Naive B cell (primary cell): Measurements from ENCODE around the gene RAB14. TPM values are rescaled to one million over a fixed set of nuclear protein-coding genes. Genes with fewer than 3 reads are reported as not detected.
"Not testable (repeated sequence)": the region's sequence is repeated elsewhere in the genome, so short reads cannot be mapped to it uniquely, and the experiment has no call there.

Experiments used
- ATAC-seq, 2 donors: fragments of 150-1000 bp; cut with Tn5 transposase; 2 replicates each; pipeline ENCODE4 v1.10.0; 2021; ENCODE audit warnings: low read depth in 2 of 2, mild to moderate bottlenecking in 2 of 2, moderate library complexity in 2 of 2
- DNase-seq: peaks from one replicate; pipeline ENCODE4 v3.0.0; 2022
- H3K27ac Mint-ChIP-seq, 6 donors: one replicate each; pipeline ENCODE4 v1.8.0; 2020 to 2022; ENCODE audit warnings: mild to moderate bottlenecking in 6 of 6, mixed read lengths in 6 of 6, moderate library complexity in 5 of 6, inconsistent platforms in 2 of 6
- H3K27me3 Mint-ChIP-seq, 3 donors: one replicate each; pipeline ENCODE4 v1.8.0; 2021 to 2022; ENCODE audit warnings: mixed read lengths in 3 of 3, mild to moderate bottlenecking in 1 of 3
- H3K36me3 Mint-ChIP-seq, 2 donors: one replicate each; pipeline ENCODE4 v1.8.0; 2020 to 2022; ENCODE audit warnings: mixed read lengths in 2 of 2, inconsistent platforms in 1 of 2, mild to moderate bottlenecking in 1 of 2
- H3K4me1 Mint-ChIP-seq, 3 donors: one replicate each; pipeline ENCODE4 v1.8.0; 2020 to 2022; ENCODE audit warnings: mixed read lengths in 3 of 3, inconsistent platforms in 1 of 3, mild to moderate bottlenecking in 1 of 3, moderate library complexity in 1 of 3
- H3K4me3 Mint-ChIP-seq, 8 donors: one replicate each; pipeline ENCODE4 v1.8.0; 2020 to 2022; ENCODE audit warnings: mild to moderate bottlenecking in 8 of 8, mixed read lengths in 8 of 8, moderate library complexity in 8 of 8, inconsistent platforms in 2 of 8
- H3K9me3 Mint-ChIP-seq, 7 donors: one replicate each; pipeline ENCODE4 v1.8.0; 2020 to 2022; ENCODE audit warnings: mixed read lengths in 7 of 7, mild to moderate bottlenecking in 5 of 7, inconsistent platforms in 2 of 7, moderate library complexity in 1 of 7
- polyA plus RNA-seq, 6 donors: library from polyadenylated mRNA; unstranded; fragments of 300-500 nt; fragmentation: Illumina TruSeq; gene quantifications; one replicate each; pipeline ENCODE4 v1.2.3, GENCODE V29; 2021; ENCODE audit warnings: low read depth in 6 of 6

RAB14 gene
- polyA plus RNA-seq, 6 donors from 2014 or later = 42.2 to 49.1 (median 44.8) TPM

DNA sequence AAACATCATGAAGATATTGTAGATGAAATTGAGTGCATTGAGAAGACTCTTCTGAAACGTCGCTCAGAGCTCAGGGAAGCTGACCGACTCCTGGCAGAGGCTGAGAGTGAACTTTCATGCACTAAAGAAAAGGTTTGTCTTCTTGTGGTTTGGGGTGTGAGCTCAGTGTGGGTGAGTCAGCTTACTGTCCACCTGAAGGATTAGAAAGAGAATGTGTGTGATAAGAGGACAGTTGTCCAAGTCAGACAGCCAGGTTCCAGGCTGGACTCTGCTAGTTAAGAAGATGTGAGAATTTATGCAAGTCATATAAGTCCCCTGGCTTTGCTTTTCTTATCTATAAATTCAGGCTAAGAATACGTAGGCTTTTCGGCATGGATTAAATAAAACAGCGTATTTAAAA lies 46.9 kb downstream of the RAB14 start:
- Mint-ChIP-seq H3K4me1 (peaks cover 46 to 61% (median 50%) of the 10 kb centered on the region in 3 donors), H3K27me3 (no peaks in the 10 kb centered on the region), H3K27ac (peak overlapping the region in 4 of 6 donors; percentile 3 to 92 (median 54)), H3K9me3 (no peaks in the 10 kb centered on the region), H3K4me3 (peak overlapping the region in 1 of 8 donors; percentile 49), H3K36me3 (peaks cover 27 to 34% of the 10 kb centered on the region in 2 donors)
- DNase-seq = no peak
- no peak for ATAC-seq

DNA sequence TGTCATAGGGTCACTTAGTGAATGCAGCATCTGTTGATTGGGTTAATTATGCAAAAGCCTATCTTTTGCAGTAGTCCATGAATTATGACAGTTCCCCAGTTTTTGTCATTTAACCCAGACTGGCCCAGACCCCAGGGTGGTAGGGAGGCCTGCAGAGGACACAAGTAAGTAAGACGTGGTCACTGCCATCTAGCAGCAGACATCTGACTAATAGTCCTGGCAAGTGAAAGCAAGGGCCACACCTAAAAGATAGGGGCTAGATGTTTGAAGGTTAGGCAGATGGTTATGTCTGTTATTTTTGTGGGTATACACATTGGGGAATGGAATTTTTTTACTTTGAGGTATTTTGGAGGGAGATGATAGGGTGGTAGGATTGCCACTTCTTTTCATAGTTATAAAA lies 48.0 kb downstream of the RAB14 start:
- H3K27ac Mint-ChIP-seq = peak overlapping the region in 3 of 6 donors; percentile 3 to 74 (median 64)
- no peaks in the 10 kb centered on the region for H3K27me3 Mint-ChIP-seq
- no peaks in the 10 kb centered on the region for H3K9me3 Mint-ChIP-seq
- H3K4me1 Mint-ChIP-seq = peaks cover 35 to 50% (median 41%) of the 10 kb centered on the region in 3 donors
- H3K4me3 Mint-ChIP-seq = no peak overlapping the region
- DNase-seq = no peak
- ATAC-seq = no peak
- peaks cover 26 to 33% of the 10 kb centered on the region in 2 donors for H3K36me3 Mint-ChIP-seq

DNA sequence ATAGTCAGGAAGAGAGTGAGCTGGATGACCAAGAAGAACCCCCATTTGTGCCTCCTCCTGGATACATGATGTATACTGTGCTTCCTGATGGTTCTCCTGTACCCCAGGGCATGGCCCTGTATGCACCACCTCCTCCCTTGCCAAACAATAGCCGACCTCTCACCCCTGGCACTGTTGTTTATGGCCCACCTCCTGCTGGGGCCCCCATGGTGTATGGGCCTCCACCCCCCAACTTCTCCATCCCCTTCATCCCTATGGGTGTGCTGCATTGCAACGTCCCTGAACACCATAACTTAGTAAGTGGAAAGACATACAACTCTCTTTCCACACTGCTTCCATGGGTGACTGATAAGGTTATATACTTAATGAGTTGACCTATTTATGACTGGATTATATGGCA lies 51.5 kb downstream of the RAB14 start:
- Mint-ChIP-seq H3K36me3 (peaks cover 34 to 56% of the 10 kb centered on the region in 2 donors), H3K27me3 (no peaks in the 10 kb centered on the region), H3K9me3 (no peaks in the 10 kb centered on the region), H3K27ac (peak overlapping the region in 3 of 6 donors; percentile 33 to 46 (median 44)), H3K4me3 (no peak overlapping the region), H3K4me1 (peaks cover 22 to 31% (median 26%) of the 10 kb centered on the region in 3 donors)
- no peak for DNase-seq
- no peak for ATAC-seq

DNA sequence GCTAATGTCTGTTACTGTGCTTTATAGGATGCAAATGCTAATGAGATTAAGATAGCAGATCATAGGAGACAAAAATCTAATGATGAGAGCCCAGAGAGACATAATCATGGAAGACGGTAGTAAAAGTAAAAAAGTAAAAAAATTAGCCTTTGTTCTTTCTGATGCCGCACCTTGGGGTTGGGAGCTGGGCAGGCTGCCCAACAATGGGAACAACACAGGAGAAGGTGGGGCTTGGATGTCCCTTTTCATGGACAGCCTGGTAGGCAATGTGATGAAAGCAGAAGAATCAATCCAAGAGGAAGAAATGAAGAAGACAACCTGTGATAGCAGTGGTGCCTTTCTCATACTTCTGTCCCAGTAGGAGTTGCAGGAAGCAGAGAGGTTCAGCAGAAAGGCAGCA lies 57.2 kb downstream of the RAB14 start:
- DNase-seq (no peak), ATAC-seq (no peak)
- H3K9me3 Mint-ChIP-seq = no peaks in the 10 kb centered on the region
- no peaks in the 10 kb centered on the region for H3K27me3 Mint-ChIP-seq
- peak overlapping the region in 2 of 6 donors; percentile 27 to 47 for H3K27ac Mint-ChIP-seq
- H3K4me1 Mint-ChIP-seq = peaks cover 0 to 21% (median 8%) of the 10 kb centered on the region in 3 donors
- H3K36me3 Mint-ChIP-seq = peaks cover 47 to 78% of the 10 kb centered on the region in 2 donors
- no peak overlapping the region for H3K4me3 Mint-ChIP-seq

DNA sequence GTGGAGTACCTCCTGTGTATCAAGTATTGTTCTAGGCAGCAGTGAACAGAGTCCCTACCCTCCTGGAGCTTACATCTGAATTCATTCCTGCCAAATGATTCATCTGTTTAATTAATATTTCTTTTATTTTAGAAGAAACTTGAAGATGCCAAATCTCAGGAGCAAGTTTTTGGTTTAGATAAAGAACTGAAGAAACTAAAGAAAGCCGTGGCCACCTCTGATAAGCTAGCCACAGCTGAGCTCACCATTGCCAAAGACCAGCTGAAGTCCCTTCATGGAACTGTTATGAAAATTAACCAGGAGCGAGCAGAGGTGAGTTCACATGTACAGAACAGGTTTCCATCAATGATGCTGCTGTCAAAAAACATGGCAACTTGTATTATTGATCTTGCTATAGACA lies 57.9 kb downstream of the RAB14 start:
- H3K9me3 Mint-ChIP-seq = no peaks in the 10 kb centered on the region
- H3K4me3 Mint-ChIP-seq = no peak overlapping the region
- H3K27me3 Mint-ChIP-seq = no peaks in the 10 kb centered on the region
- peaks cover 2 to 21% (median 8%) of the 10 kb centered on the region in 3 donors for H3K4me1 Mint-ChIP-seq
- H3K36me3 Mint-ChIP-seq = peaks cover 53 to 73% of the 10 kb centered on the region in 2 donors
- ATAC-seq (no peak), DNase-seq (no peak)
- H3K27ac Mint-ChIP-seq = peak overlapping the region in 1 of 6 donors; percentile 58

DNA sequence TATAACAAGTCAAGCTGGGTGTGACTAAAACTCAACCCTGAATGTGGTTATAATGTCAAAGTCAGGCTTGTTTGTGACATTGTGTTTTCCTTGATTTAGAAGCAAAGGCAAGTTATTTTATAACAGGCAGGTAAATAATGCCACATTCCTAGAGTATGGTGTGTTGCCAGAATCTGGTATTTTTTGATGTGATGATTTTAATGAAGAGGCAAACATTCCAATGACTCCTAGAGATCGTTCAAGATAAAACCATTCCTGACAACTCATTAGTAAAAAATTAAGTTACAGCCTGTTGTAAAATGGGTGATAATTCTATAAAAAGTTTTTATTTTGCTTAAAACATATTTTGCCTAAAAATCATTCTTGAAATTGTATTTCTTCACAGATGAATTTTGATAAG lies 60.0 kb downstream of the RAB14 start:
- Mint-ChIP-seq H3K36me3 (peaks cover 56 to 63% of the 10 kb centered on the region in 2 donors), H3K9me3 (no peaks in the 10 kb centered on the region)

DNA sequence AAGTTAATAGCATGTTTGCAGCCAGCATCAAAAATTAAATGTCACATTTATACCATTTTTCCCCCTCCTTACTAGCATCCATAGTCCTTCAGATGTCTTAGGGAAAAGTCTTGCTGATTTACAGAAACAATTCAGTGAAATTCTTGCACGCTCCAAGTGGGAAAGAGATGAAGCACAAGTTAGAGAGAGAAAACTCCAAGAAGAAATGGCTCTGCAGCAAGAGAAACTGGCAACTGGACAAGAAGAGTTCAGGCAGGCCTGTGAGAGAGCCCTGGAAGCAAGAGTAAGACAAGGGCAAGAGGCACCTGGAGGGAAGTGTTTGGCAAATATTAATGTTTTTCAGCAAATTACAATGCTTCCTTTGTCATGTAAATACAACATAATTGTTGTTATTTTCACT lies 60.4 kb downstream of the RAB14 start:
- H3K9me3 Mint-ChIP-seq = no peaks in the 10 kb centered on the region
- H3K4me3 Mint-ChIP-seq = no peak overlapping the region
- DNase-seq (no peak), ATAC-seq (no peak)
- H3K4me1 Mint-ChIP-seq = peaks cover 2 to 18% (median 5%) of the 10 kb centered on the region in 3 donors
- H3K27me3 Mint-ChIP-seq = no peaks in the 10 kb centered on the region
- peak overlapping the region in 3 of 6 donors; percentile 23 to 96 (median 85) for H3K27ac Mint-ChIP-seq
- peaks cover 52 to 63% of the 10 kb centered on the region in 2 donors for H3K36me3 Mint-ChIP-seq

More for the DNA sequence above, 60.0 kb downstream of the RAB14 start:
- Mint-ChIP-seq H3K27me3 (no peaks in the 10 kb centered on the region), H3K4me1 (peaks cover 2 to 19% (median 5%) of the 10 kb centered on the region in 3 donors), H3K4me3 (no peak overlapping the region), H3K27ac (peak overlapping the region in 2 of 6 donors; percentile 58 to 96)
- ATAC-seq = no peak
- no peak for DNase-seq

DNA sequence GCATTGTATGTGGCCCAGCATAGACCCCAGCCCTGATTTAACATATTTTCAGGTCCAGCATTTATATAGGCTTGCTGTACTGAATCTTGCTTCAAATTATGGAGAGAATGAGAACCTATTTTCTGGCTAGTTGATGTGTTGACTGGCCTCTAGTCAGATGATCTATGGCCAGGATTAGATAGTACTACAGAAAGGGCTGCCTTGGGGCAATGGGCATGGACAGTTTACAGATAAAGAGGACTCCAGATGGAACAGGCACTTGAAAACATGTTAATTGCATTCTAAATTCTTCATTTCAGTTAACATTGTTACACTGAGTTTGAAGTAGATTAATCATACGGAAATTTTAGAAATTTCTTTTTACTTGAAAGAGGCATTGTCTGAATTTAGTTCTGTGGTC lies 61.5 kb downstream of the RAB14 start:
- Mint-ChIP-seq H3K4me3 (no peak overlapping the region), H3K9me3 (no peaks in the 10 kb centered on the region), H3K4me1 (peaks cover 2 to 20% (median 5%) of the 10 kb centered on the region in 3 donors), H3K36me3 (peaks cover 47 to 63% of the 10 kb centered on the region in 2 donors), H3K27ac (peak overlapping the region in 4 of 6 donors; percentile 16 to 82 (median 32)), H3K27me3 (no peaks in the 10 kb centered on the region)
- no peak for ATAC-seq
- no peak for DNase-seq

DNA sequence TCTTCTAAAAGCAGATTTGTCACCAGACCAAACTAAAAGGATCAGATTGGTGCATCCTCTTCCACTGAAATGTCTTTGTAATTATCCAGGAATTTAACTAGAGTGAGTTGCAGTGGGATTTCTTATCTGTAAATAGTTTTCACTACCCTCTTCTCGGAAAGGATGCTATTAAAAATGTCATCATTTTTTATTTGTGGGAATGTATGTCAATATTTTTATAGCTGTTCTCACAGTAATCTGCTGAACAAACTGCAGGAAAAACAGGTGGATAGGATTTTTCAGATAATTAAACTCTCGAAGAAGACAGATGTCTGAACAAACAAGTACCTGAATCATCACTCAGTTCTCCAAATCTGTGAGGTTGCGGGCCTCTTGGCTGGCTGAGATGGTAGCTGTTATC lies 62.7 kb downstream of the RAB14 start:
- Mint-ChIP-seq H3K27me3 (no peaks in the 10 kb centered on the region), H3K27ac (peak overlapping the region in 5 of 6 donors; percentile 43 to 87 (median 51)), H3K36me3 (peaks cover 36 to 58% of the 10 kb centered on the region in 2 donors), H3K4me1 (peaks cover 11 to 15% (median 14%) of the 10 kb centered on the region in 3 donors), H3K4me3 (no peak overlapping the region), H3K9me3 (no peaks in the 10 kb centered on the region)
- ATAC-seq = no peak
- no peak for DNase-seq

DNA sequence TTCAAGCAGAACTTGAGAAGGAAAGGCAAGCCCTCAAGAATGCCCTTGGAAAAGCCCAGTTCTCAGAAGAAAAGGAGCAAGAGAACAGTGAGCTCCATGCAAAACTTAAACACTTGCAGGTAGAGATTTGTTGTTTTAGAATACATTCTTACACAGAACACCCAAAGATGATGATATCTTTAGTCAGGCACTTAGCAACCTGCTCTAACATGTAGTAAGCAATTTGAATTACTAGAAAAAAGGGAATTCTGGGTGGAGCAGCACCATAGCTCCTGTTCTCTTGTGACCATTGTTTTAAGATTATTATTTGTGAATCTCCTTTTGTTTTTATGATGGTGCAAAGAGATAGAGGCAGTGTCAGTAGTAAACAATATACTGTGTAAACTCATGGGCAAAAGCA lies 63.1 kb downstream of the RAB14 start:
- H3K36me3 Mint-ChIP-seq = peaks cover 36 to 56% of the 10 kb centered on the region in 2 donors
- peaks cover 11 to 15% (median 14%) of the 10 kb centered on the region in 3 donors for H3K4me1 Mint-ChIP-seq
- no peaks in the 10 kb centered on the region for H3K9me3 Mint-ChIP-seq
- H3K27ac Mint-ChIP-seq = peak overlapping the region in 3 of 6 donors; percentile 13 to 51 (median 43)
- no peak overlapping the region for H3K4me3 Mint-ChIP-seq
- DNase-seq (no peak), ATAC-seq (no peak)
- no peaks in the 10 kb centered on the region for H3K27me3 Mint-ChIP-seq

DNA sequence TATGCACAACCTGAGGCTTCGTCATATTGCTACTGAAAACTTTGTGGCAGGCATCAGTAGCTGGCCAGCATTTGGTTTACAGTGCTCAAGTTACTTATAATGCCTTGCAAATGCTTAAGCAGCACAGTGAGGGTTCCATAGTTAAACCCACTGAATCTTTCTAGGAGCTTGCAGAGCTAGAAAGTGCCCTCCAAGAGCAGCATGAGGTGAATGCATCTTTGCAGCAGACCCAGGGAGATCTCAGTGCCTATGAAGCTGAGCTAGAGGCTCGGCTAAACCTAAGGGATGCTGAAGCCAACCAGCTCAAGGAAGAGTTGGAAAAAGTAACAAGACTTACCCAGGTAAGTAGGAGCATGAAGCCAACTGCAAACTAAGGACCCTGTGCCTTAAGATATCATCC lies 66.0 kb downstream of the RAB14 start:
- H3K9me3 Mint-ChIP-seq = peaks cover 0 to 4% (median 0%) of the 10 kb centered on the region in 7 donors
- no peak for DNase-seq
- no peak overlapping the region for H3K4me3 Mint-ChIP-seq
- H3K27ac Mint-ChIP-seq = peak overlapping the region in 2 of 6 donors; percentile 4 to 41
- H3K4me1 Mint-ChIP-seq = peaks cover 28 to 43% (median 38%) of the 10 kb centered on the region in 3 donors
- H3K27me3 Mint-ChIP-seq = no peaks in the 10 kb centered on the region
- H3K36me3 Mint-ChIP-seq = peaks cover 31 to 49% of the 10 kb centered on the region in 2 donors
- ATAC-seq = no peak

DNA sequence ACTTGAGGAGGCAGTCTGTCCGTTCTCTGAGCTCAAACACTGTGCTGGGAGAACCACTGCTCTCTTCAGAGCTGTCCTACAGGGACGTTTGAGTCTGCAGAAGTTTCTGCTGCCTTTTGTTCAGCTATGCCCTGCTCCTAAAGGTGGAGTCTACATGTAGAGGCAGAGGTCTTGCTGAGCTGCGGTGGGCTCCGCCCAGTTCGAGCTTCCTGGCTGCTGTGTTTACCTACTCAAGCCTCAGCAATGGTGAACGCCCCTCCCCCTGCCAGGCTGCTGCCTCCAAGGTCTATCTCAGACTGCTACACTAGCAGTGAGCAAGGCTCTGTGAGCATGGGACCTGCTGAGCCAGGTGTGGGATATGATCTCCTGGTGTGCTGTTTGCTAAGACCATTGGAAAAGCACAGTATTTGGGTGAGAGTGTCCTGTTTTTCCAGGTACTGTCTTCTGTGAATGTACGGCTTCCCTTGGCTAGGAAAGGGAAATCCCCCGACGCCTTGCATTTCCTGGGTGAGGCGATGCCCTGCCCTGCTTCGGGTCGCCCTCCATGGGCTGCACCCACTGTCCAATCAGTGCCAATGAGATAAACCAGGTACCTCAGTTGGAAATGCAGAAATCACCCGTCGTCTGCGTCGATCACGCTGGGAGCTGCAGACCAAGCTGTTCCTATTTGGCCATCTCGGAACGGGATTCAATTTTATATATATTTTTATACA lies 68.4 kb downstream of the RAB14 start:
- Mint-ChIP-seq H3K9me3 (peaks cover 0 to 5% (median 0%) of the 10 kb centered on the region in 7 donors), H3K4me3 (peak overlapping the region in 7 of 8 donors; percentile 47 to 86 (median 72))

DNA sequence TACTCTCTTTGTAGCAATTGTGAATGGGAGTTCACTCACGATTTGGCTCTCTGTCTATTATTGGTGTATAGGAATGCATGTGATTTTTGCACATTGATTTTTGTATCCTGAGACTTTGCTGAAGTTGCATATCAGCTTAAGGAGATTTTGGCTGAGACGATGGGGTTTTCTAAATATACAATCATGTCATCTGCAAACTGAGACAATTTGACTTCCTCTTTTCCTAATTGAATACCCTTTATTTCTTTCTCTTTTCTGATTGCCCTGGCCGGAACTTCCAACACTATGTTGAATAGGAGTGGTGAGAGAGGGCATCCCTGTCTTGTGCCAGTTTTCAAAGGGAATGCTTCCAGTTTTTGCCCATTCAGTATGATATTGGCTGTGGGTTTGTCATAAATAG lies 72.3 kb downstream of the RAB14 start:
- H3K4me1 Mint-ChIP-seq = peaks cover 42 to 71% (median 69%) of the 10 kb centered on the region in 3 donors
- peak overlapping the region; percentile 4 to 70 (median 54) for H3K4me3 Mint-ChIP-seq
- DNase-seq, H3K27me3 Mint-ChIP-seq, H3K9me3 Mint-ChIP-seq, ATAC-seq: not testable (repeated sequence)
- peaks cover 35 to 41% of the 10 kb centered on the region in 2 donors for H3K36me3 Mint-ChIP-seq
- H3K27ac Mint-ChIP-seq = peak overlapping the region in 4 of 6 donors; percentile 25 to 77 (median 71)

More for the DNA sequence above, 68.4 kb downstream of the RAB14 start:
- peak; percentile 91 to 92 for ATAC-seq
- H3K4me1 Mint-ChIP-seq = peaks cover 41 to 65% (median 60%) of the 10 kb centered on the region in 3 donors
- H3K27ac Mint-ChIP-seq = peak overlapping the region in 5 of 6 donors; percentile 49 to 92 (median 80)
- H3K27me3 Mint-ChIP-seq = no peaks in the 10 kb centered on the region
- peak; percentile 37 for DNase-seq
- H3K36me3 Mint-ChIP-seq = peaks cover 27 to 55% of the 10 kb centered on the region in 2 donors
